SIG-M5 treated with dmso at 0.1 percent for 504 hours (cell line): ENCODE data around the gene S100A11.

Source experiments
- DNase-seq: peaks from one replicate; lab custom pipeline; 2025; ENCODE audit not compliant: unreplicated experiment; lab: John Stamatoyannopoulos, UW

The S100A11 gene

DNA sequence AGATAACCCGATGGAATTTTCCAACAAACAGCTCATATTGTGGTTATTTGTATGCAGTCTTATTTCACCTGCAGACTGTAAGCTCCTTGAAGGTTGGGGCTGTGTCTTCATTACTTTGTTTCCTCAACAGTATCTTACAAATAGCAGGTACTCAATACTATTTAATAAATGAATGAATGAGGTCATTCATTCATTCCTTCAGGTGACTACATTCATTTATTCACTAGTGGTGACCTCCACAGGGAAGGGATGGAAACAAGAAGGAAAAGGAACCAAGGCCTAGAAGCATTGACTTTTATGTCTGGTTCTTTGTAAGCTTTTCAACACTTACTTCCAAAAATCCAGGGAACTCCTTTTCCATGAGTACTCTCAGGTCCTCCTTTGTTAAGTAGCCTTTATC lies 51.0 kb downstream of the S100A11 start:
- DNase-seq = no peak

DNA sequence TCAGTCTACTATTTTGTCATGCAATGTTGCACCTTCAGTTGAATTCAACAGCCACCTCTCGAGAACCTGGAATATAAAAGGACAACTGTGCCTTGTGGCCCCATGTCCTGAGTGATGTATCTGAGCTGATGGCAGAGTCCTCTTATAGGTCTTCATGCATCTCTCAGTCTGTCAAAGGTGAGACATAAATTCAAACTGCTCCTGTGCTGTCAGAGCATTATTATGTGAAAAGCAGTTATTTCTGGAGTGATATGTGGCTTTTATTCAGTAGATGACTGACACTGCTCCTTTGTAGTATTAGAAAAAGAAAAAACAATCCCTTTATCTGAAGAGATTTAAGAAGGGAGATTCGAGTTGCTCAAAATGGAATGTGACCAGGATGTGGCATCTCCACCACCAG lies 51.5 kb downstream of the S100A11 start:
- DNase-seq = no peak

DNA sequence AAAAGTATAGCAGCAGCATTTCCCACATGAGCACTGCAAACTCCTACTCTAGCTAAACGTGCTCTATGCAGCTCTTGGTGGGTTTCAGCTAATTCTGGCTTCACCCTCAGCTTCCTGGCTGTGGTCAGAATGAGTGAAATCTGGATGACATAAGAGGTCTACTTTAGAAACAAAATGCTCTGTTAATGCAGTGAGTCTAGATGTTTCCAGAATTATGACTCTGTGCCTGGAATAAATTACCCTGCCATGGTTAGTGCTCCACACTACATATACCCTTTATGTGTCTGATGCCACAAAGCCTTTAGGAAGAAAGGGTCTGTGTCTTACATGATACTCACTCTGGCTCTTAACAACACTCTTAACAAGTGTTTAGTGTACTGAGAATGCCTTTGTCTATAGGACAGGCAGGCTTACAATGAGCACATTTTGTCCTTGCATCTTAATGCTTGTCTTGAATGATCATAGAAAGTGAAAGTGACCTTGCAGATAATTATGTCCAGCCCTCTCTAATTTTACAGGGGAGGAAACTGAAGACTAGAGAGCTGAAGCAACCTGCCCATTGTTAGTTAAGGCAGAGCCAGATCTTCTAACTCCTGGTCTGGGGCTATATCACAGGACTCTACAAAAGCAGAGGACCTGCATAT lies 52.4 kb downstream of the S100A11 start:
- peak; percentile 84 for DNase-seq
